Left renal cortex interstitium (tissue), 4 donors: ENCODE measurements around the gene IER2. TPM values are rescaled to one million over a fixed set of nuclear protein-coding genes. Genes with fewer than 3 reads are reported as not detected.
"Not testable (repeated sequence)": the region's sequence is repeated elsewhere in the genome, so short reads cannot be mapped to it uniquely, and the experiment has no call there.

ENCODE experiments used
- DNase-seq, 4 donors: peaks; one replicate each; pipeline ENCODE4 v3.0.0-alpha.2; 2013; ENCODE audit warnings: low read depth in 4 of 4, low spot score in 2 of 4, missing footprints in 1 of 4
- polyA plus RNA-seq, 4 donors: library from polyadenylated mRNA; unstranded; fragments of 120-200 nt; gene quantifications; one replicate each; pipeline ENCODE4 v1.2.1, GENCODE V29; 2013; ENCODE audit not compliant: insufficient read length in 4 of 4

The IER2 gene
- polyA plus RNA-seq, 4 donors: 55.3 to 160 (median 80.0) TPM

DNA sequence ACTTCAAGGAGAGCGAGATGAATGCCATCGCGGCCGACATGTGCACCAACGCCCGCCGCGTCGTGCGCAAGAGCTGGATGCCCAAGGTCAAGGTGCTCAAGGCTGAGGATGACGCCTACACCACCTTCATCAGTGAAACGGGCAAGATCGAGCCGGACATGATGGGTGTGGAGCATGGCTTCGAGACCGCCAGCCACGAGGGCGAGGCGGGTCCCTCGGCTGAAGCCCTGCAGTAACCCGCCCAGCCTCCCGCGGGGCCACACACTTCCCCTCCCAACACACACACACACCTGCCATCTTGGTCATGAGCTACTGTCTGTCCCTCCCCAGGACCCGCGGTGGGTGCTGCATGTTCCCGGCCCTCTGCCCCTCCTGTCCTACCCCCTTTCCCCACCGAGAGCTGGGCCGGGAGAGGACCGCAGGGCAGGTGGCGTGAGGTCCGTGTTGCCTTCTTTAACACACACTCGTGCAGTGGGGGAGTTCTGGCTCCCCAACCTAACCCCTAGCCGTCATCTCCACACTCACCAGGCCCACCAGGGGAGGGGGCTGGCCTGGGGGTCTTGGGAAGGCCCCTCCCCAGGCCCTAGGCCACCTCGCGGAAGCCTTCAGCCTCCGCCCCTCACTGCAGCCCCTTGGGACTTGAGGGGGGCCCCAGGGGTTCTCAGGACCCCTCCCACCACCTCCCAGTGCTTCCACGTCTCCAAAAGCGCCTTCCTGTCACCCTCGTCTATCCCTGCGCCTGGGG lies 11.9 kb upstream of the IER2 start:
- DNase-seq: no peak

DNA sequence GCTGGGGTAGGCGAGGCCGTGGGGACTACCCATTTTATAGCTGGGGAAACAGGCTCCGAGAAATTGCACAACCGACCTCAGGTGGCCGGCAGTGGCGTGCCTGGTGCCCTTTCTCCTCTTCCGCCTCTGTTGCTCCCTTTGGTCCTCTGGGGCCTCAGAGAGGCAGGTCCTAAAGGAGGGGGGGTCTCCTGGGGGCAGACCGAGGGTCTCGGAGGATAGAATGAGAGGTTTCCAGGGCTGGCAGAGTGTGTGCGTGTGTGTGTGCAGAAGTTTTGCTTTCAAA lies 11.4 kb upstream of the IER2 start:
- no peak for DNase-seq

DNA sequence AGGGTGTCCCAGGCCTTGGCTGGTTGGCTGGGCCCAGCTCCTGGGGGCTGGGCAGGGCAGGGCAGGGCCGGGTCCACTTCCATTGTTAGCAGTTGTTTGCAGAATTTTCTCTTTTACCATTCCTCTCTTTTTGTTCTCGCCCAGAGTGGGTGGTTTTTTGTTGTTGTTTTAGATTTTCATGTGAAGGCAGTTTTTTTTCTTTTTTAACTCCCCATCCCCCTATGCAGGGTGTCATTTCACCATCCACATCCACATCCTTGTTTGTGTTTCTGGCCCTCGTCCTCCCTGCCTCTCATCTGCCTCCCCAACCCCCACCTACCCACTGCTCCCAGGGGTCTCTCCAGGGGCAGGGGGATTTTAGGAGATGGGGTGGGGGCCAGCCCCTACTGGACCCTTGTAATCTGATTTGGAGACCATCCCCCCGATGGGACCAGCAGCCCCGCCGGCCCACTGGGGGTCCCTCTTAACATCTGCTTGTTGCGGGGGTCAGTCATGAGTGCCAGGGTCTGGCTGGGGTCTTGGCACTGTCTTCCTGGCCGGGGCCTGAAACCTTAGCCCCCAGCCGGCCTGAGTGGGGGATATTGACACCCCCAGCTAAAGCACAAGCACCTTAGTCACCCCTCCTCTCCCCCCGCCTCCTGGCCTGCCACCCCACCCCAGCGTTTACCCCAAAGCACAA lies 10.4 kb upstream of the IER2 start:
- DNase-seq: no peak

DNA sequence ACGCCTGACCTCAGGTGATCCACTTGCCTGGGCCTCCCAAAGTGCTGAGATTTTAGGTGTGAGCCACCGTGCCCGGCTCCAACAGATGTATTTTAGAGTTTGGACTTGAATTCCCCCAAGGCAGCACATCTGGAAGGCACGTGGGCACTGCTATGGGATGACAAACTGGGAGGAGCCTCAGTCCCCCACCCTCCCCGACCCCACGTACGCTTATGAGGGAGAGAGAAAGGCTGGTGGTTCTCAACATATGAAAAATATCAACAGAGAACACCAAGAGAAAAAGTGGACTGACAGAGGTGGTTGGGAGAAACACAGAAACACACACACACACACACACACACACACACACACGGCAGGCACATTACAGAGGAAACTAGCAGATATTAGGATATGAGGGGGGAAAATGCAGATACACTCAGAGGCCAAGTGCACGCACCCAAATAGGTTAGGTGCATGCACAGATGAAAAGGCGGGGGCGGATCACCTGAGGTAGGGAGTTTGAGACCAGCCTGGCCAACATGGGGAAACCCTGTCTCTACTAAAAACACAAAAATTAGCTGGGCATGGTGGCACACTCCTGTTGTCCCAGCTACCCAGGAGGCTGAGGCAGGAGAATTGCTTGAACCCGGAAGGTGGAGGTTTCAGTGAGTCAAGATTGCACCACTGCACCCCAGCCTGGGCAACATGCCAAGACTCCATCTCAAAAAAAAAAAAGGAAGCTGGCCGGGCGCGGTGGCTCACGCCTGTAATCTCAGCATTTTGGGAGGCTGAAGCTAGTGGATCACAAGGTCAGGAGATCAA lies 3.2 kb upstream of the IER2 start:
- DNase-seq: no peak

DNA sequence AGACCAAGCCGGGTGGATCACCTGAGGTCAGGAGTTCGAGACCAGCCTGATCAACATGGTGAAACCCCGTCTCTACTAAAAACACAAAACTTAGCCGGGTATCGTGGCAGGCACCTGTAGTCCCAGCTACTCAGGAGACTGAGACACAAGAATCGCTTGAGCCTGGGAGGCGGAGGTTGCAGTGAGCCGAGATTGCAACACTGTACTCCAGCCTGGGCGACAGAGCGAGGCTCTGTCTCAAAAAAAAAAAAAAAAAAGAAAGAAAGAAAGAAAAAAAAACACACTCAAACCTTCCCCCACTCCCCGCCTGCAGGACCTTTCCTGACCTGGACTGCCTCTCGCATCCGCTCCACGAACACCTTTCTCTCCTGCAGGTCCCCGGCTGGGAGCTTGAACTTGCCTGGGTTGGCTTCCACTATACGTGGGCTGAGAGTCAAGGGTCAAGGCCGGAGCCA lies 1.0 kb upstream of the IER2 start:
- not testable (repeated sequence) for DNase-seq

DNA sequence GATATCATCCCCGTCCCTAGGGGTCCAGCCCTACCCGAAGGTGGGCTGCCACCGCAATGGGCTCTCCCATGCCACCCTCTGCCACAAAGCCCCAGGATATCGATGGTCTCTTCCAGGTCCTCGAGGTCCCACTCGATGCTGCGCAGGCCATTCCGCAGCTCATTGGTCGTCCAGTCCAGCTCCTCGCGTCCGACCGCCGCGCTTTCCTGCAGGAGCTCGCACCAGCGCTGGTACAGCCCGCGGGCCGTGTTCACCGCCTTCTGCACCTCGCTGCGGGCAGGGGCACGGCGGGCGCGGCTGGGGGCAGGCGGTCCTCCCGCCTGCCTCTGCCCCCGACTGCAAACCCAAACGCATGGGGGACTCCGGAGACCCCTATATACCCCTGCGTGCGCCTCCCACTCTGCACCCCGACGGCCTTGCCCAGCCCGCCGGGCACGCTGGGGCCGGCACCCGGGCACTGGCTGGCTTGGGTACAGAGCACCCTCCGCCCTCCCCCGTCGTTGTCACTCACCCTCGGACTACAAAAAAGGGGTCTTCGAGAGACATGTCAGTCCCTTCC lies 504 bp upstream of the IER2 start:
- peak in 1 of 4 donors; percentile 15 for DNase-seq

DNA sequence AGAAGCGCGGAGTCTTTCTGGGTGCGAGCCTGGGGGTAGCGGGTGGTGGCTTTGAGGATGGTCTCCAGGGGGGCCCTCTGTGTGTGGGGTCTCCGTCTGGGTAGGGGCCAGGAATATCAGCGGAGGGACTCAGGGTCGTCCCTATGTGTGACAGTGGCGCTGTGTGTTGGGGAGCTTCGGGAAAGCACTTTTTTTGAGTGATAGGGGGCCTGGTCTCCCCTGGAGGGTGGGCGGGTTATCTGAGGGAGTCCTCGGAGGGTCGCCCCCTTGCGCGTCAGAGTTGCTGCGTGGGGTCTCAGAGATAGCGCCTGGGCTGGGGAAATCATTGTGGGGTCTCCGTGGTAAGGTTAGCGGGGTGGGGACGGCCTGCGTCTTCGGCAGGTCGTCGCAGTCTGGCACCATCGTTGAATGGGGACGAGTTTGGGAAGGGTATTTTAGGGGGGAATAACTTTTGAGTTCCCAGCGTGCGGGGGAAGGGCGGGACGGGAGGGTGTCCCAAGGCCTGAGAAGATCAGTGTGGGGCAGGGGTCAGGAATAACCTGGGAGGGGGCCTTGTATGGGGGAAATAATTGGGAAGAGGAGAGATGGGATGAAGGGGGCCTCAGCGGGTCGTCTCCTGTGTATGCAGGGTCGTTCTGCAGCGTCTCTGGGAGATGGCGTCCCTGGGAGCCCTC lies 857 bp downstream of the IER2 start:
- DNase-seq: no peak

DNA sequence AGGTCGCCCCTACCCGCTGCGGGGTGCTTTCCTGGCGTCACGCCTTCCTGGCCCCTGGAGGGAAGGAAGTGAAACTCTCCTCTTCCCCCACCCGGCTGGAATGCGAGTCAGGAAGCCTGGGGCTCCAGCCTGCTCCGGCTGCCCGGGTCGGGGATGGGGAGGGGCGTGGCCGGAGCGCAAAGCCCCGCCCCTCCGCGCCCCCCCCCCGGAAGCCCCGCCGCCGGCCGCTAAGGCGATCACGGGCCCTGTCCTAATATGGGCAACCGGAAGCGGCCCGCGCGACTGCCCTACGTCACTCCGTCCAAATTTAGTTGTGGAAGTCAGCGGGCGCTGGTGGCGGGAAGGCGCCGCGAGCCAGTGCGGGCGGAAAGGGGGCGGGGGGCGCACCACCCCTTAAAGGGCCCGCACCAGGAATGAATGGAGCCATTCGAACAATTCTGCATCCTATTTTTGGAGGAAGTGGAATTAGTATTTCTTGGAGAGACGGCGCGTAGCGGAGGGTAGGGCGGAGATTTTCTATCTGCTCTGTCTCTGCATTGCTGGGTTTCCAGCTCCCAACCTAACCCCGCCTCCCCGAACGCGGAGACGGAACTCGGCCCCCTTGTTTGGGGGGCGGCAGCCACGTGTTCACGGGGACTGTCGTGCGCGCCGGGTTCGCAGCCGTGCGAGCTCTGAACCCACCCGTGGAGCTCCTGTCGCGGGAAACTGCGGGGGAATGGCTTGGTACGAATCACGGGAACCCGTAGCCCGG lies 1.6 kb downstream of the IER2 start:
- DNase-seq: peak; percentile 84 to 96 (median 94)

DNA sequence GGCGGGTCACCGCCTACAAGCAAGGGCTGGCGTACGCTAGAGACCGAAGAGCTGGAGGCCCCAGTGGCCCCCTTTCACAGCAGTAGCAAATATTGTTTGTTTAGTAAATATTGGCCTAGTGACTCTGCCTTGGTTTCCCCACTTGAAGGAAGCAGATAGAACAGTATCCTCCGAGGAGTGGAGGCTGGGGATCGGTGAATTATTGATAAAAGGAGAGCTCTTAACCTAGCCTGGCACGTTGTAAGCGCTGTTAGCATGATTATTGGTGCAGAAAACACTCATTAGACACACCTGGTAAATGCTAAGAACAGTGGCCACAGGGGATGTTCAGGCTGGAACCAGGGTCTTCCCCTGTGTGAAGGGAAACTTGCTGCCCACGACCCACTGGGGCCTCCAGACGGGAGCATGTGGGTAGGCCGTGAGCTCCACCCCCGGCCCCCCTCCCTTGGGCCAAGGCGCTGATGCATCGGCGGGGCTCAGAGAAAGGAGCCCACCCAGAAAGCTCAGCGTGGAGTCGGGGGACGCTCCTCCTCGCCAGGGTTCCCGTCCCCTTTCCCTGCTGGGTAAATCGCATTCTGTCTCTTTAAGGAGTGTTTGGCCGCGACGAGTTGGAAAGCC lies 2.3 kb downstream of the IER2 start:
- DNase-seq: peak in 1 of 4 donors; percentile 34

DNA sequence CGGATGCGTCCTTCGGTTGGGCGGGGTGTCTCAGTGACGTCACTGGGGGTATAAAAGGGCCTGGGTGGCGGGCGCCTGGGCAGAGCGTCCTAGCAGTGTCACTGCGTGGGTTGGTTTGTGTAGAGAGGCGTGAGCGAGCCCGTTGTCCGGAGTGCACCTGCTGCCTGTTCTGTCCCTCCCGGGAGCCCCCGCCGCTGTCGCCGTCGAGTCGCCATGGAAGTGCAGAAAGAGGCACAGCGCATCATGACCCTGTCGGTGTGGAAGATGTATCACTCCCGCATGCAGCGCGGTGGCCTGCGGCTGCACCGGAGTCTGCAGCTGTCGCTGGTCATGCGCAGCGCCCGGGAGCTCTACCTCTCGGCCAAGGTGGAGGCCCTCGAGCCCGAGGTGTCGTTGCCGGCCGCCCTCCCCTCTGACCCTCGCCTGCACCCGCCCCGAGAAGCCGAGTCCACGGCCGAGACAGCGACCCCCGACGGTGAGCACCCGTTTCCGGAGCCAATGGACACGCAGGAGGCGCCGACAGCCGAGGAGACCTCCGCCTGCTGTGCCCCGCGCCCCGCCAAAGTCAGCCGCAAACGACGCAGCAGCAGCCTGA lies 2.9 kb downstream of the IER2 start:
- DNase-seq: peak; percentile 94 to 97 (median 95)

DNA sequence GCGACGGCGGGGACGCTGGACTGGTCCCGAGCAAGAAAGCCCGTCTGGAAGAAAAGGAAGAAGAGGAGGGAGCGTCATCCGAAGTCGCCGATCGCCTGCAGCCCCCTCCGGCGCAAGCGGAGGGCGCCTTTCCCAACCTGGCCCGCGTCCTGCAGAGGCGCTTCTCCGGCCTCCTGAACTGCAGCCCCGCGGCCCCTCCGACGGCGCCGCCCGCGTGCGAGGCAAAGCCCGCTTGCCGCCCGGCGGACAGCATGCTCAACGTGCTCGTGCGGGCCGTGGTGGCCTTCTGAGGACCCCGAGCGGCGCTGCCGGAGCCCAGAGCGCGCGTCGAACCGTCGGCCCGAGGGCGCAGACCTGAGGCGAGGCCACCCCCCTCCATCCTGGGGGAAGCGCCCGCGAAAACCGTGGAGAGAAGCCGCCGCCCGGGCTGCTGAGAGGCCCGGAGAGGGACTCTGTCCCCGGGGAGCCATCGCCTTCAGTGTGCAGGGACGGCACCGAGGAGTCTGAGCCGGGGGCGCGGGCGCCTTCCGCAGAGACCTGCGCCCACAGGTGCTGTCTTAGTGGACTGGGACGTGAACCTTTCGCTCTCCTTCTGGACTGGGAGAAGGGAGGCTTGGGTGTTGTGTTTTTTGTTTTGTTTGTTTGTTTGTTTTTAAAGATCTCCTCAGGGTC lies 3.5 kb downstream of the IER2 start:
- DNase-seq: peak in 1 of 4 donors; percentile 29

DNA sequence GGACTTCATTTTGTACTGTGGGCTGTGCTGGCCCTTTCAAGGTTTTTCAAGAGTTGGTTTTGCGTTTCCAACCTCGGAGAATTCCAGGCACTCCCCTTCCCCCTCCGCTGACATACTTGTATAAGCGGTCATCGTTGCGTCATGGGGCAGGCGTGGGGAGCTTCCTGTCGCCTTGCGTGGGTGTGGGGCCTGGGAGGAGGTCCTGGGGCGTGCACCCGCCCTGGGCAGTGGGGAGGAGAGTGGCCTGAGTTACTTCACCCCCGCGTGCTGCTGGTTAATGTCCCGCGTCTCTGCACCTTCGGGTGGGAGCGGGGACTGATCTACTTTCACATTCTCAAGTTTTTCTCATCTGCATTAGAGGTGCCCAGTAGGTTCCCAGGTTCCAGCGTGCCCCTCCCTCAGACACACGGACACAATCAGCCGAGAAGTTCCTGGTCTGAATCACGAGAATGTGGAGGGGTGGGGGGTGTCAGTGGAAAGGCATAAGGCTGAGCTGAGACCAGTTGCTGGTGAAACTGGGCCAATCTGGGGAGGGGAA lies 4.1 kb downstream of the IER2 start:
- peak; percentile 58 to 85 (median 70) for DNase-seq

DNA sequence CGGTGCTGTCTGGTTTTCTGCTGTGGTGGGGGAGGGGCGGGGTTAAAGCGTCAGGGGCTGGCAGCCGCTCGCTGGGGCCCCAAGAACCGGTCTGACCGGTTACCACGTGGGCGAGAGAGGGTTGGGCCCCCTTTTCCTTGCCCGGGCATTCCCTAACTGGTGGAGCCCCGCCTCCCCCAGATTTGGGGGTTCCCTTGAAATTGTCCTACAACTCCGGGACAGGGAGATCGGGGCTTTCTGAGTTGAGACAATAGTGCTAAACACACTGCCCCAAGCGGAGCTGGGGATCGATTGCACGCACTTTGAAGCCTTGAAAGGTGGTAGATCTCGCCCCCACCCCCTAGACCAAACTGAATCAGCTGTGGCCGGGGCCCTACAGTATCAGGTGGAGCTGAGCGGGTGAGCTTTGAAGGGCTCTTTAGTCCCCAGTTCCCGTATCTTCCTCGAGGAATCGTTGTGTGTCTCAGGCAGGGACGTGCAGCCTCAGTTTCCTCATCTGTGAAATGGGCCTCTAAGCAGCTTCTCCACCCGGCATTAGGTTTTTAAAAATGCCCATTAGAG lies 4.8 kb downstream of the IER2 start:
- DNase-seq: peak in 3 of 4 donors; percentile 61 to 79 (median 64)

DNA sequence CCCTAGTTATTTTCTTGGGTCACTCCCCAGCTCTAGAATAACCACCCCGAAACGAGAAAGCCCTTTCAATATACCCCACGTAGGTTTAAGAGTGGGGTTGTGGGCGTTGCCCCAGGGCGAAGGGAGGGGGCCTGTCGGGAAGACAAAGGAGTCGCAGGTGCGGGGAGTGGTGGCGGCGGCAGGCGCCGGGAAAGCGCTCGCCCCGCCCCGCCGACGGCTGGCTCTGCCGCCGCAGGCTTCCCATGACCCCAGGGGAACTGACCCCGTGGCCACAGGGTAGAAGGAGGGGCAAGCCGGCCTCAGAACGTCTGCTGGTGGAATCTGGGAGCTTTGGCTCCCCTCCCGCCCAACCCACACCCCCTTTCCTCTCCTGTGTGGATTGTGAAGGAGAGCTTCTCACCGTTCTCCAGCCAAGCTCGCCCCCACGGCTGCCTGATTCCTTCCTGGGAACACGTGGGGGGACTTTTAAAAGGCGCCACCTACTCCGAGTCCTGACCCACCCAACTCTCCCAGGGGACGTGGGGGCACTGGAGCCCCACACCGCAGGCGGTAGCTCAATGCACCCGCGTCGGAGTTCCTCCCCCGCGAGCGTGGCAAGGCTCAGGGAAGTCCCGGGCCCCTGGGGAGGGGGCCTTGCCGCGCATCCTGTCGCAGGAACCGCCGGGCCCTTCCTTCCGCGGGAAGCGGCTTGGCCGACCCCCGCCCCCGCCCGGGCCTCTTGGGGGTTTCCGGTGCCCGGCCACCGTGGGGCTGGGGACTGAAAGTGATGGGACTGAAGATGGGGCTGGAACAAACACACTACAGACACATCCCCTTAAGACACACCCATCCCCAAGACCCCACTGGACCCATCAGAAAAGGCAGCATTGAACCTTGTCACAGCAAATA lies 5.5 kb downstream of the IER2 start:
- DNase-seq: peak; percentile 37 to 57 (median 50)

DNA sequence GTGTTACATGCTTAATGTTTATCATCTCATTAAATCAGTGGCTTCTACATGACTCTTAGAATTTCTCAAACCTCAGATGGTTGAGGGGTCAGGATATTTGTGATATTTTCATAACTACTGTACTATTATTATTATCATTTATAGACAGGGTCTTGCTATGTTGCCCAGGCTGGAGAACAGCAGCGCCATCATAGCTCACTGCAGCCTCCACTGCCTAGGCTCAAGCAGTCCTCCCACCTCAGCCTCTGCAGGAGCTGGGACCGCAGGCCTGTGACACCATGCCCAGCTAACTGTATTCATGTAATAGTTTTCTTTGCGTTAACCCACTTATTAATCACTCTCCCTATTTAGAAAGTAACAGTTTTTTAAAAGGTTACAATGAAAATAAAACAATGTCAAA lies 9.5 kb downstream of the IER2 start:
- DNase-seq: no peak

DNA sequence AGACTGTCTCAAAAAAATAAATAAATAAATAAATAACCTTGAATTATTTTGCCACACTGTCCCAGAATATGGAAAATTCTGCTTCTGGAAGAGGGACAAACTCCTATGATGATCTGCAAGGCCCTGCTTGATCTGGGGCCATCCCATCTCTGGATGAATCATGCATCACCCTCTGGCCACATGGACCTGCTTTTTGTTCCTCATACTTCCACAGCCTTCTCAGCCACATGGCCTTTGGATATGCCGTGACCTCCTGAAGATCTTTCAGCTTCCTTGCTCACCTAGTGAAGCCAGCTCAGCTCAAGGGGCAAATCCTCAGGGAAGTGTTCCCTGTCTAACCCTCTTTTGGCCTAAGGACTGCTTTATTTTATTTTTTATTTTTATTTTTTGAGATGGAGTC lies 10.3 kb downstream of the IER2 start:
- no peak for DNase-seq
